GM21526 (cell line): ENCODE data around the gene TIMM29.
"Not testable (repeated sequence)": the region's sequence is repeated elsewhere in the genome, so short reads cannot be mapped to it uniquely, and the experiment has no call there.

Source experiments
- ATAC-seq: cut with Tn5 transposase; IDR thresholded peaks from one replicate; pipeline ENCODE4 v1.9.1; 2021; ENCODE audit warnings: moderate library complexity; ENCODE audit not compliant: unreplicated experiment, low FRiP score

The TIMM29 gene

DNA sequence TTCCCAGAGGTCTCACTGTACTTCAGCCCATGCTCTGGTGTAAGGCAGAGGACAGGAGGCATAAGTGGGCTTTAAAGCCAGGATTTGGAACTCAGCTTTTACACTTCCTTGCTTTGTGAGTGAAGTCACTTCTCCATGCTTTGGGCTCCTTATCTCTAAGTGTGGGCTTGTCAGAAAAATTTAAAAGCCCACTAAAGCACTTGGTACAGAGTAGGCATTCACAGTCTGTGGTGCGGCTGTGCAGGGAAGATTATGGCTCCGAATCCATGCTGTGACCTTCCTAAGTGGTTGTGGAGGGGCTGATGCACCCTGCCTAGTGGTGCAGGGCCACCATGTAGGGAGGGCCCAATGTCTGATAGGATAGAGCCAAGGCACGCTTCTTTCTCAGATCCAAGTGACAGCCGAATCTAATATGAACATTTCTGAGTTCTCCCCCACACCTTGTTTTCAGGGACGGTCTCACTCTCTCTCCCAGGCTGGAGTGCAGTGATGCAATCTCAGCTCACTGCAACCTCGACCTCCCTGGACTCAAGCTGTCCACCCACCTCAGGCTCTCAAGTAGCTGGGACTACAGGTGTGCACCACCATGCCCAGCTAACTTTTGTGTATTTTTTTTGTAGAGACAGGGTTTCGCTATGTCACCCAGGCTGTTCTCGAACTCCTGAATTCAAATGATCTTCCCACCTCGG is 6.9 kb downstream of the TIMM29 start:
- no peak for ATAC-seq

GRCh38 chr19:10936661-10937084 is 8.1 kb downstream of the TIMM29 start:
- no peak for ATAC-seq

DNA sequence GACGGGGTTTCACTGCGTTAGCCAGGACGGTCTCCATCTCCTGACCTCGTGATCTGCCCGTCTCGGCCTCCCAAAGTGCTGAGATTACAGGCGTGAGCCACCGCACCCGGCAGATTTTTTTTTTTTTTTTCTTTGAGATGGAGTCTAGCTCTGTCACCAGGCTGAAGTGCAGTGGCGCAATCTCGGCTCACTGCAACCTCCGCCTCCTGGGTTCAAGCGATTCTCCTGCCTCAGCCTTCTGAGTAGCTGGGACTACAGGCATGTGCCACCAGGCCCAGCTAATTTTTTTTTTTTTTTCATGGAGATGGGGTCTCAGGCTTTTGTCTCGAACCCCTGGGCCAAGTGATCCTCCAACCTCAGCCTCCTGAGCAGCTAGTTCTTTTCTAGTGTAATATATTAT is 13.0 kb downstream of the TIMM29 start:
- ATAC-seq: not testable (repeated sequence)

DNA sequence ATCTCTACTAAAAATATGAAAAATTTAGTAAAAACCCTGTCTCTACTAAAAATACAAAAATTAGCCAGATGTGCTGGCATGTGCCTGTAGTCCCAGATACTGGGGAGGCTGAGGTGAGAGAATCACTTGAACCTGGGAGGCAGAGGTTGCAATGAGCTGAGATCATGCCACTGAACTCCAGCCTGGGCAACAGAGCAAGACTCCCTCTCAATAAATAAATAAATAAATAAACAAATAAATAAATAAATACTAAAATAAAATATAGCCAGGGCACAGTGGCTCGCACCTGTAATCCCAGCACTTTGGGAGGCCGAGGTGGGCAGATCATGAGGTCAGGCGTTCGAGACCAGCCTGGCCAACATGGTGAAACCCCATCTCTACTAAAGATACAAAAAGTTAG is 14.8 kb downstream of the TIMM29 start:
- not testable (repeated sequence) for ATAC-seq

DNA sequence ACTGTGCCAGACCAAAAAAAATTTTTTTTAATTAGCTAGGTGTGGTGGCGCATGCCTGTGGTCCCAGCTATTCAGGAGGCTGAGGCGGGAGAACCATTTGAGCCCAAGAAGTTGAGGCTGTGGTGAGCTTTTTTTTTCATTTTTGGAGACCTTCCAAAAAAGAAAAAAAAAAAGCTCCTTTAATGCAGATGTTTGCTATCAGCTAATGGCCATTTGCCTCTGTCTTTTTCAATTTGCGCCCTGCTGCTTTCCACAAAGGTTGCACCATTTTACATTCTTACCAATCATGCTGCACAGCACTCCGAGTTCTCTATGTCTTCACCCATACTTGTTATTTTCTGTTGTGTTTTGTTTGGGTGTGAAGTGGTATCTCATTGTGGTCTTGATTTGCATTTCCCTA is 16.7 kb downstream of the TIMM29 start:
- ATAC-seq: no peak

GRCh38 chr19:10946958-10947657 is 18.5 kb downstream of the TIMM29 start:
- ATAC-seq: no peak

- no peak for ATAC-seq
Measured at GRCh38 chr19:10952809-10953208, 24.2 kb downstream of the TIMM29 start.

- ATAC-seq: not testable (repeated sequence)
Measured at GRCh38 chr19:10959277-10959968, 30.8 kb downstream of the TIMM29 start.

DNA sequence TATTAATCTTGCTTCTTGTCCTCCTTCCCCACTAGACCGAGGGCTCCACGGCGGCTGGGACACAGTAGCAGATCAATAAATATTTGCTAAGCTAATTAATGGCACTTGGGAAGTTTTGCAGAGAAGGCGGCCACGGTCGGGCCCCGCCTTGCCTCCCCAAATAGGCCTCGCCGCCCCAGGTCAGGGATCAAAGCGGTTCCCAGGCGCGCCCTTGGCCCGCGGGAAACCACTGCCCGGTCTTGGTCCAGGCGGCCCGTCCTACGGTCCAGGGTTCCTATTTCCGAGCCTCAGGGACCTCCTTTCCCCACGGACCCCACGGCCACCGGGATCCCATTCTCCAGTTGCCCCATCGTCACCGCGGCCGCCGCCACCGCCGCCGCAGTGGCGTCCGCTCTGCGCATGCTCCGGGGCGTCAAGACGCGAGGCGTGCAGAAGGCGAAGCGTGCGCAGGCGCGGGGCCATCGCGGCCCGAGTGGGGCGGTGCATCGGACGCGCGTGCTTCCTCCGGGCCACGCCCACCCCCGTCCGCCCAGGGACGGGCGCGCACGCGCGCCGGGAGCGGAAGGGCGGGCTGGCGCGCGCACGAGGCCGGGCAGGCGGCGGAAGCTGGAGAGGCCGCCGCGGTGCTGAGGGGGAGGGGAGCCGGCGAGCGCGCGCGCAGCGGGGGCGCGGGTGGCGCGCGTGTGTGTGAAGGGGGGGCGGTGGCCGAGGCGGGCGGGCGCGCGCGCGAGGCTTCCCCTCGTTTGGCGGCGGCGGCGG is 31.9 kb downstream of the TIMM29 start, which contains the start of gene SMARCA4:
Gene SMARCA4 (plus strand): TSS at position 717 of the 759 bp plus-strand sequence. CDS start 23,122 bp downstream, outside the sequence.
- ATAC-seq: peak; percentile 71

- peak; percentile 15 for ATAC-seq
Measured at GRCh38 chr19:10961073-10961860, 32.7 kb downstream of the TIMM29 start.

- ATAC-seq: no peak
Measured at GRCh38 chr19:10962863-10963262, 34.3 kb downstream of the TIMM29 start.

DNA sequence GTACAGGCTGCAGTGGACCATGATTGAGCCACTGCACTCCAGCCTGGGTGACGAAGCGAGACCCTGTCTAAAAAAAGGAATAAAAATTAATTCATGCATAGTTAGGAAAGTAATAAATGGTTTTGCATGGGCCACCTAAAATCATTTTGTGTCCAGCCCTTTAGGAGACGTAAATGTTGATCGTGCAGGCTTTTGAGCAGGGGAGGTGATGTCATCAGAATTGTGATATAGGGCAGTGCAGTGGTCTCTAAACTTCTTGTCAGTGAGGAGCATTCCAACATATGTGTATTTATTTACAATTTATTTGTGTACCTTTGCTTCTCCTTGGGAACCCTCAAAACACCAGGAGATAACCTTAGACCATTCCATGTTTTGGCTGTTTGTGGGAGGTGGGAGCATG is 35.3 kb downstream of the TIMM29 start:
- no peak for ATAC-seq

- no peak for ATAC-seq
Measured at GRCh38 chr19:10964903-10965302, 36.3 kb downstream of the TIMM29 start.

GRCh38 chr19:10965398-10965797 is 36.8 kb downstream of the TIMM29 start:
- ATAC-seq: no peak

GRCh38 chr19:10966809-10967208 is 38.2 kb downstream of the TIMM29 start:
- ATAC-seq: no peak

GRCh38 chr19:10968527-10969135 is 40.0 kb downstream of the TIMM29 start:
- no peak for ATAC-seq

DNA sequence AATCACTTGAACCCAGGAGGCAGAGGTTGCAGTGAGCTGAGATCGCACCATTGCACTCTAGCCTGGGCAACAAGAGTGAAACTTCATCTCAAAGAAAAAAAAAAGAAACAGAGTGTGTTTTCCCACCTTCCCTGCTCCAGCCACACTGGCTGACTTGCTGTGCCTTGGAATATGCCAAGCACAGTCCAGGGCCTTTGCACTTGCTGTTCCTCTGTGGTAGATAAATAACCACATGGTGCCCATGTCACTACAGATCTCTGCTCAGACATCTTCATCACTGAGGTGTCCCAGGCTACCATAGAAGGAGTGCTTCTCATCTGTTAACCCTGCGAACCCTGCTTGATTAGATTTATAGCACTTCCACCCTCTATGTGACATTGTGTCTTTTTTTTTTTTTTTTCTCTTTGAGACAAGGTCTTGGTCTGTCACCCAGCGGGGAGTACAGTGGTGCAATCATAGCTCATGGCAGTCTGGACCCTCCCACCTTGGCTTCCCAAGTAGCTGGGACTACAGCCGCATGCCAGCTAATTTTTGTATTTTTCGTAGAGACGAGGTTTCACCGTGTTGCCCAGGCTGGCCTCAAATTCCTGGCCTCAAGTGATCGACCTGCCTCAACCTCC is 42.6 kb downstream of the TIMM29 start:
- no peak for ATAC-seq

GRCh38 chr19:10975374-10976130 is 46.9 kb downstream of the TIMM29 start:
- ATAC-seq: no peak
